Stimulated activated CD4-positive, alpha-beta T cell treated with anti-CD3 and anti-CD28 coated beads, Interleukin-4, amount 100 ng/mL, for 4 hours (primary cell): ENCODE measurements around the gene MRPL50.

Source experiments
- DNase-seq, 2 experiments: peaks; one replicate each; pipeline ENCODE4 v3.0.0-alpha.2; 2020

MRPL50 gene

GRCh38 chr9:101398068-101398929, at the start of gene MRPL50, which contains the start of gene ZNF189:
TSS of gene MRPL50 (minus strand) at chr9:101398618. CDS start at chr9:101398592, 26 bp downstream.
TSS of gene ZNF189 (plus strand) at chr9:101398851. CDS start at chr9:101399157, 306 bp downstream.
- peak; percentile 88 to 98 for DNase-seq

GRCh38 chr9:101446732-101447131, 48.3 kb upstream of the MRPL50 start:
- no peak for DNase-seq

- DNase-seq = no peak
Measured at GRCh38 chr9:101445353-101446029, 47.1 kb upstream of the MRPL50 start.

- DNase-seq = no peak
Measured at GRCh38 chr9:101443364-101443771, 45.0 kb upstream of the MRPL50 start.

- DNase-seq = no peak
Measured at GRCh38 chr9:101442736-101443135, 44.3 kb upstream of the MRPL50 start.

GRCh38 chr9:101442318-101442717, 43.9 kb upstream of the MRPL50 start:
- DNase-seq = no peak

GRCh38 chr9:101440714-101441230, 42.4 kb upstream of the MRPL50 start:
- DNase-seq = no peak

GRCh38 chr9:101438523-101438922, 40.1 kb upstream of the MRPL50 start:
- no peak for DNase-seq

GRCh38 chr9:101437806-101438232, 39.4 kb upstream of the MRPL50 start:
- no peak for DNase-seq

GRCh38 chr9:101435601-101436079, 37.2 kb upstream of the MRPL50 start, which contains the start of gene ALDOB:
TSS of gene ALDOB (minus strand) at chr9:101435774. CDS start at chr9:101430887, 4,887 bp downstream.
- no peak for DNase-seq

GRCh38 chr9:101434998-101435397, 36.6 kb upstream of the MRPL50 start:
- DNase-seq = no peak

GRCh38 chr9:101433229-101433628, 34.8 kb upstream of the MRPL50 start:
- DNase-seq = no peak

- no peak for DNase-seq
Measured at GRCh38 chr9:101432740-101433139, 34.3 kb upstream of the MRPL50 start.

- no peak for DNase-seq
Measured at GRCh38 chr9:101432171-101432570, 33.8 kb upstream of the MRPL50 start.

GRCh38 chr9:101429736-101430135, 31.3 kb upstream of the MRPL50 start:
- no peak for DNase-seq

GRCh38 chr9:101428909-101429308, 30.5 kb upstream of the MRPL50 start:
- no peak for DNase-seq

GRCh38 chr9:101427957-101428655, 29.7 kb upstream of the MRPL50 start:
- DNase-seq = no peak

- DNase-seq = no peak
Measured at GRCh38 chr9:101427358-101427757, 28.9 kb upstream of the MRPL50 start.

GRCh38 chr9:101421653-101422065, 23.2 kb upstream of the MRPL50 start:
- DNase-seq = no peak

- no peak for DNase-seq
Measured at GRCh38 chr9:101419863-101420262, 21.4 kb upstream of the MRPL50 start.

GRCh38 chr9:101418518-101419430, 20.4 kb upstream of the MRPL50 start:
- no peak for DNase-seq

- no peak for DNase-seq
Measured at GRCh38 chr9:101417977-101418376, 19.6 kb upstream of the MRPL50 start.
